ENCODE results near the gene ATXN7L2. TPM values are rescaled to one million over a fixed set of nuclear protein-coding genes. Genes with fewer than 3 reads are reported as not detected.

The ATXN7L2 gene
- polyA plus RNA-seq, 3 donors = 1.1 to 3.6 (median 1.7) TPM

- Mint-ChIP-seq H3K27ac (no peak overlapping the region), H3K36me3 (peaks cover 16 to 20% of the 10 kb centered on the region in 2 donors), H3K4me1 (peaks cover 21% of the 10 kb centered on the region), H3K4me3 (no peak overlapping the region), H3K27me3 (ENCODE audit: low read depth in 3 of 3) (peaks cover 0 to 4% (median 2%) of the 10 kb centered on the region in 3 donors), H3K9me3 (no peaks in the 10 kb centered on the region)
- no peak for DNase-seq
- no peak overlapping the region for H2AFZ ChIP-seq (ENCODE audit: insufficient read depth, low read depth, low read length, poor library complexity, severe bottlenecking)
- no peaks in the 10 kb centered on the region for H3K36me3 ChIP-seq (replicated peaks in 1 of 2; ENCODE audit: control insufficient read depth in 1 of 2, insufficient read depth in 2 of 2, low read length in 2 of 2)
- H3K4me1 ChIP-seq (ENCODE audit: control insufficient read depth in 1 of 2, insufficient read depth in 2 of 2, low read length in 2 of 2) = peaks cover 12 to 17% of the 10 kb centered on the region in 2 donors
- whole genome bisulfite sequencing (ENCODE audit: insufficient coverage) = 96% methylated on average over 12 of the region's 12 CpGs
- no peak overlapping the region for H3K4me3 ChIP-seq (replicated peaks in 1 of 3; ENCODE audit: low read depth in 2 of 3, low read length in 3 of 3)
- H3K79me2 ChIP-seq (ENCODE audit: insufficient read depth, low read length) = no peaks in the 10 kb centered on the region
- H4K20me1 ChIP-seq (ENCODE audit: insufficient read depth, low read length) = no peaks in the 10 kb centered on the region
- intact Hi-C loops (cut with micrococcal nuclease) = no loop called here
- no peak overlapping the region for H3K4me2 ChIP-seq (replicated peaks; ENCODE audit: extremely low read depth, low read length, poor library complexity, severe bottlenecking)
- TF ChIP-seq CTCF (IDR thresholded peaks at IDR 0.05) = no peak
- H3K9me3 ChIP-seq (replicated peaks in 1 of 2; ENCODE audit: control insufficient read depth in 1 of 2, insufficient read depth in 1 of 2, low read length in 2 of 2) = no peaks in the 10 kb centered on the region
- no peak overlapping the region for H3K9ac ChIP-seq (ENCODE audit: insufficient read depth, low read length, poor library complexity, severe bottlenecking)
- no peak overlapping the region for H3K27ac ChIP-seq (ENCODE audit: low read depth in 1 of 2, low read length in 2 of 2)
- H3K27me3 ChIP-seq (ENCODE audit: control insufficient read depth in 2 of 2, insufficient read depth in 2 of 2, low read length in 2 of 2) = no peaks in the 10 kb centered on the region
Observed at GRCh38 chr1:109488696-109489095, 5.0 kb downstream of the ATXN7L2 start.

GRCh38 chr1:109490029-109490933, 6.6 kb downstream of the ATXN7L2 start:
- 93% methylated on average over 6 of the region's 11 CpGs for WGBS (ENCODE audit: insufficient coverage)
- intact Hi-C loops (cut with micrococcal nuclease) = loop anchor here in 1 of 2 donors (2.0 kb wide), 1 partner anchor 43 kb away; no protein-coding TSS in a partner anchor
- Mint-ChIP-seq H3K4me1 (peaks cover 21% of the 10 kb centered on the region), H3K36me3 (peaks cover 16 to 20% of the 10 kb centered on the region in 2 donors), H3K27me3 (ENCODE audit: low read depth in 3 of 3) (peaks cover 0 to 5% (median 0%) of the 10 kb centered on the region in 3 donors), H3K27ac (peak overlapping the region in 1 of 7 donors; percentile 46), H3K9me3 (no peaks in the 10 kb centered on the region), H3K4me3 (no peak overlapping the region)
- no peaks in the 10 kb centered on the region for H3K27me3 ChIP-seq (ENCODE audit: control insufficient read depth in 2 of 2, insufficient read depth in 2 of 2, low read length in 2 of 2)
- H3K4me2 ChIP-seq (replicated peaks; ENCODE audit: extremely low read depth, low read length, poor library complexity, severe bottlenecking) = no peak overlapping the region
- no peak overlapping the region for H3K9ac ChIP-seq (ENCODE audit: insufficient read depth, low read length, poor library complexity, severe bottlenecking)
- no peak overlapping the region for H3K27ac ChIP-seq (ENCODE audit: low read depth in 1 of 2, low read length in 2 of 2)
- H3K9me3 ChIP-seq (replicated peaks in 1 of 2; ENCODE audit: control insufficient read depth in 1 of 2, insufficient read depth in 1 of 2, low read length in 2 of 2) = no peaks in the 10 kb centered on the region
- peak; percentile 79 for TF ChIP-seq CTCF (IDR thresholded peaks at IDR 0.05)
- peaks cover 8% of the 10 kb centered on the region for H4K20me1 ChIP-seq (ENCODE audit: insufficient read depth, low read length)
- no peak overlapping the region for H2AFZ ChIP-seq (ENCODE audit: insufficient read depth, low read depth, low read length, poor library complexity, severe bottlenecking)
- peaks cover 12 to 17% of the 10 kb centered on the region in 2 donors for H3K4me1 ChIP-seq (ENCODE audit: control insufficient read depth in 1 of 2, insufficient read depth in 2 of 2, low read length in 2 of 2)
- H3K4me3 ChIP-seq (replicated peaks in 1 of 3; ENCODE audit: low read depth in 2 of 3, low read length in 3 of 3) = no peak overlapping the region
- H3K79me2 ChIP-seq (ENCODE audit: insufficient read depth, low read length) = peaks cover 14% of the 10 kb centered on the region
- DNase-seq = peak; percentile 50 to 64 (median 61)
- H3K36me3 ChIP-seq (replicated peaks in 1 of 2; ENCODE audit: control insufficient read depth in 1 of 2, insufficient read depth in 2 of 2, low read length in 2 of 2) = peaks cover 0 to 4% of the 10 kb centered on the region in 2 donors

Data from CD14-positive monocyte (primary cell).